EL (cell line): ENCODE data around the gene SFN.
"Not testable (repeated sequence)": the region's sequence is repeated elsewhere in the genome, so short reads cannot be mapped to it uniquely, and the experiment has no call there.

Source experiments
- DNase-seq: peaks from one replicate; pipeline ENCODE4 v3.0.0-alpha.2; 2016

SFN gene

GRCh38 chr1:26874896-26875295 lies 11.9 kb downstream of the SFN start:
- DNase-seq = no peak

DNA sequence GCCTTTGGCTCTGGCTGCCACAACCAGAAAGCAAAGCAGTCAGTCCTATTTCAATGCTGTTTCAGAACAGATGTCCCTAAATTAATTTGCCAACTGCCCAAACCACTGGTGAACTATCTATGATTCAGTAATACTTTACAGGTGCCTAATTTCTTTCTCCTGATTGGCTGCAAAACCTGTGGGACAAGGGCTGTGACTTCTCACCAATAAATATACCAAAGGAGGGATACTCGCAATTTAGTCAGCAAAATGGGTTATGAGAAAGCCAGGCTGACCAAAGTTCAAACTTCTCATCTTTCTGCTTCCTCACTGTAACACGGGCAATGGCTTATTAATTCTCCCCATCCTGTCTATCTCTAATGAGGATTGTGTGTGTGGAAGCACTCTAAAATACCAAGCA lies 14.4 kb downstream of the SFN start:
- DNase-seq = no peak

- no peak for DNase-seq
Observed at GRCh38 chr1:26879793-26880192, 16.8 kb downstream of the SFN start.

- DNase-seq = not testable (repeated sequence)
Observed at GRCh38 chr1:26881611-26882010, 18.7 kb downstream of the SFN start.

DNA sequence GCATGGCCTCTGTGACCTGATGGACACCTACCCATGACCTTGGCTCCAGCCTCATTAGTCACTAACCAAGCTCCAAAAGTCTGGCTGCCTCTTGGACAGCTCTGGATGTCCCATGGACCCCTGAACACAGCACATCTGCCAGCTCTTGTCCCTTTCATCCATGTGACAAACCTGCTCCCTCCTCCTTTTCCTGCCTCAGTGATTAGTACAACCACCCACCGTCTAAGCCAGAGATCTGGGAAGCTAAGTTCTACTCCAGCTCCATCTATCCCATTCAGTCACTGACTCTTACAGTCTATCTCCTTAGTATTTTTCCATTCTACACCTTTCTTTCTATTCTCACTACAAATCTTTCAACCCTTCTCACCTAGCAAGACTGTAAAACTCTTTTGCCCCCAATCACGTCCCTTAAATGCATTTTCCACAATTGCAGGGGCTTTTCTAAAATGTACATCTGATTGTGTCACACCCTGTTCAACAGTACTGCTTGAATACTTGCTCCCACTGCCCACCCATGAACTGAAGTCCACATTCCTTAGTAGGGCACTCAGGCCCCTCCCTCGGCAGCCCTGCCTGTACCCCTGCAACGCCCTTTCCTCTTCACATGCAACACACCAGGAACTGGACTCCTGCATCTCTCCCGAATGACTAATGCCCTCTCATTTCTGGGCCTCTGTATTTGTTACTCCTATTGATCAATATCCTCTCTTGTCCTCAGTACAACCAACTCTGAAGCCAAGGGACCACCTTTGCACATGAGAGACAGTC lies 19.9 kb downstream of the SFN start:
- no peak for DNase-seq

DNA sequence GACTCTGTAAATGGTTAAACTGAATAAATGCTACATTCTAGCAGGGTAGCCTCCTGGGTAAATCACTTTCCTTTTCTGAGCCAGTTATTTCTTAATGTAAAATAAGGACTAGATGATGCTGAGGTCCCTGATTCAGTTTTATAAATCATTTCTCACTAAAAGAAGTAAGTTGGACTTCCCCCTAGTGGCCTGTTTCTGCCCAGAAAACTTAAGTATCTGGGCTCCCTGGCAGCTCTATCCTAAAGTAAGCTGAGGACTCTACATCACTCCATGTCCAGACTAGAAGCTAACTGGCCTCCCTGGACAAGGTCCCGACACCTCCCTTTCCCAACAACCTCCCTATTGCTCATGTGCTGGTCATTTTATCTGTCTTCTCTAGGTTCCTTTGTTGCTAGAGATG lies 24.2 kb downstream of the SFN start:
- DNase-seq = peak; percentile 54

- DNase-seq = no peak
Observed at GRCh38 chr1:26888231-26888630, 25.3 kb downstream of the SFN start.

DNA sequence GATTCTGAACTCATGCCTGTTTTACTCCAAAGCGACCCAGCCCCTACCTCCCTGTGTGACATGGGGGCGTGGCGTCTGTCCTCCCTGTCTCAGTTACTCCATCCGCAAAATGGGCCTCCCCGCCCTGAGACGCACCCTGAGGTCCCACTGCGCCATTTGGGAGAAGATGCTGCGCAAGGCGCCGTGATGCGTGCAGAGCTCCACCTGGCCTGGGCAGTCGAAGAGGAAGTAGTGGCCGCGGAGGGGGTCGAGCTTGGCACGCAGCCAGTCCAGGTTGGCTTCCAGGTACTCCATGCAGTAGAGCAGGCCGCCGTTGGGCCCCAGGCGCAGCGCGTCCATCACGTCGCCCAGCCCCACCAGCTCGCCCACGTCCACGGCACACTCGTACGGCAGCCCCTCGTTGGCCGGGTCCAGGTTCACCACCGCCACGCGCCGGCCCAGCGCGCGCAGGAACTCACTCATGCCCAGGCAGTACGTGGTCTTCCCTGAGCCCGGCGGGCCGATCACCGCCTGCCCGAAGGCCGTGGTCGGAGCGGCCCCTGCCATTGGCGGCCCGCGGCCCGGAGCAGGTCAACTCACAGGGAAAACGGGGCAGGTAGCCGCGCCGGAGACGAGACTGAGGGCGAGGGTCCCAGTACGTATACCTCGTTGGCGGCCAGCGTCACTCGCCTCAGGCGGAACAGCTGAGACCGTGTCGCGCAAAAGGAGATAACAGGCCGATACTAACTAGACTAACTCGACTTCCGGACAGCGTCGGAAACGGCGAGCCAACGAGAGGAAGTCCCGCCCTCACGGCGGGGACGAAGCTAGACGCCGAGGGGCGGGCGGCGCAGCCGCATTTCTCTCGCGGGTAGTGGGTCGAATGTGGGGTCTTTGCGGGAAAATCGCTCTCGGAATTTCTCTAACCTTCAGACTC lies 26.9 kb downstream of the SFN start, which contains the start of gene GPN2:
Gene GPN2 (minus strand): TSS at position 733 of the 916 bp plus-strand sequence. CDS start 187 bp downstream, at position 546.
- DNase-seq = peak; percentile 76

DNA sequence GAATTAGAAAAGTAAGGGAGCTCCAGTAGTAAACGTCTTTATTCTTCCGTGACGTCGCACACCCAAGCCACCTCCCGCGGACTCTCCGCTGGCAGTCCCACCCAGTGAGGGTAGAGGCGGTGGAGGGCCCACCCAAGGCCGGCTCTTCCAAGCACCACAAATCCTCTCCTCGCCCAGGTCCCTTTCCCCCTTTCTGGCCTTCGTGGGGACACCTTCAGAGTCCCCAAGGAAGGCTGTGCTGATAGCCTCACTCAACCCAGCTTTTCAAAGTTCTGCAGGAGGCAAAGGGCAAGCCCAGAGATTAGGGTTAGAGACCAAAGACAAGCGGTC lies 27.5 kb downstream of the SFN start:
- DNase-seq = no peak

- DNase-seq = no peak
Observed at GRCh38 chr1:26894263-26894662, 31.3 kb downstream of the SFN start.

- no peak for DNase-seq
Observed at GRCh38 chr1:26897351-26897750, 34.4 kb downstream of the SFN start.

DNA sequence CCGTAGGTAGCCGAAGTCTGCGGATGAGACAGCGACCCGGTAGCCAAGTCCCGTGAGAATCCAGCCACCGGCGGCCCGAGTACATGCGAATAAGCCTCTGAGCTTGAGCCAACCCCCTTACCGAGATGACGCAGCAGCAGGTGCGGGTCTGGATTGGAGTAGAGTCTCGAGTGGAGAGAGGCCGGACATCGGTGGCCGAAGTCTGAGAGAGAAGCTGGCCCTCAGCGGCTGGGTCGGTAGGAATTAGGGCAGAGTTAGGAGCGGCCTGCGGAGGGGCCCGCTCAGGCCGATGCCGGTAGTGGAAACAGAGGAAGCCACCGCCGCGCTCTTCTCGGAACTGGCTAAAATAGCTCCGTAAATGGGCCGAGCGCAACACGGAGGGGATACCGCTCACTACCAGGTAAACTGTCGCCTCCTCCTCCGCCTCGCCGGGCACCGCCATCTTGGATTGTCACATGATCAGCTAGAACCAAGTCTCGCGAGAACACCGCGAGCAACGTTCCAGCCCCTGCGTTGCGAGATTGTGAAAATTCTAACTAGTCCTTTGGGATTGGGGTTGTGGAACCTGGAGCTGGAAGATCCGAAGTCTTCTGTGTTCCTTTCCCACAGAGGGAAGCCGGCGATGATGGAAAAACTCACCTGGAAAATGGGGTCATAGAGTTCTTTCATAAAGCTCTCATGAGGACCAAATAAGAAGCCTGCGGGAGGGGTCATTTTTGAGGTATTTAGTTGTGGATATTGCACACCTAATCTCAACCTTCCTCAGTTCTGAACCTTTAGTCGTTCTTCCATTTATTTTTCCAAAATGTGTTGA lies 37.3 kb downstream of the SFN start, which contains the start of gene GPATCH3:
Gene GPATCH3 (minus strand): TSS at position 467 of the 814 bp plus-strand sequence. CDS start 25 bp downstream, at position 442.
- peak; percentile 92 for DNase-seq

- no peak for DNase-seq
Observed at GRCh38 chr1:26900815-26901511, 38.0 kb downstream of the SFN start.

GRCh38 chr1:26907071-26907917 lies 44.3 kb downstream of the SFN start:
- peak; percentile 93 for DNase-seq

- no peak for DNase-seq
Observed at GRCh38 chr1:26909951-26910342, 47.0 kb downstream of the SFN start.

DNA sequence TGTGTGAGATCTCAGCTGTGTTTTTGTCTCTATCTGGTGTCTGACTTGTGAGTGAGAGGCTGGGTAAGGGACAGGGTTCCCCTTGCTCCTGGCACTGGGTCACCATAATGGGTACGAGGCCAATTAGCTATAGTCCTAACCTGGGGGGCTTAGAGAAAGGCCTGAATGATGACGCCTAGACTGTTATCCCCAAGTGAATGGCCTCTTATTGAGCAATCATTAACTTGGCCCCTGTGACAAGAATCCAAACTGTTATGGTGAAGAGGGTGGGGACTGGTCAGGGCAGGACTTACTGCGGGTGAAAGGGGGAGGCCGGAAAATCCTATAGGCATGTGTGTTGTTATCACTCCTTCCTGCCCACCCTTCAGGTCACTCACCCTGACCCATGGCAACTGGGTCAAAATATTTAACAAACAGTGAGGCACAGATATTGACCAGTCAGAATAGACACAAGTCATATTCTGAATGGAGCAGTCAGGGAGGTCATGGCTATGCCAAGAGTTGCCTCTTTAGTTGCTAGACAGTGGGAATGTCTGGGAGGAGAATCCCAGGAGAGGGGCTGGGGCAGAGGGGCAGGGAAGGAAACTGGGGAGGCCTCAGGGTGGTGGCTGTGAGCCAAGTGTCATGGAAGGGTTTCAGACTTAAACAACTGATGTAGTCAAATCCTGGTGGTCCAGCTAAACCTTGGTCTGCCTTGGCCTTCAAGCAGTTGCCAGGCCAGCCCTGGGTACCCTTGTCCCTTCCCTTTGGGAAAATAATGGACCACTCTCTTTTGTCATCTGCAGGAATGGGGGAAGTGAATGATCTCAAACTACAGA lies 47.6 kb downstream of the SFN start:
- DNase-seq = no peak

GRCh38 chr1:26911399-26912146 lies 48.6 kb downstream of the SFN start:
- no peak for DNase-seq

DNA sequence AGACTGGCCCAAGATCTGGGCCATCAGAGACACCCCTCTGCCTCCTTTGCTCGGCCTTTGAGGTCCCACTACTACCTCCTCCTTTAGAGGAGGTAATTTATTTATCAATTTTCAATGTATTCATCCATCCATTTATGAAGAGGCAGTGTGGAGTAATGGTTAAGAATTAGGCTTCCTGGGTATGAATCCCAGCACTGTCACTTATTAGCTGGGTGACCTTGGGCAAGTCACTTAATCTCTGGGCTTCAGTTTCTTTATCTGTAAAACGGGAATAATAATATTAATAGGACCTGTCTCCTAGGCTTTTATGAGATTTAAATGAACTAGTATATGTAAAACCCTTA lies 49.2 kb downstream of the SFN start:
- DNase-seq = no peak

DNA sequence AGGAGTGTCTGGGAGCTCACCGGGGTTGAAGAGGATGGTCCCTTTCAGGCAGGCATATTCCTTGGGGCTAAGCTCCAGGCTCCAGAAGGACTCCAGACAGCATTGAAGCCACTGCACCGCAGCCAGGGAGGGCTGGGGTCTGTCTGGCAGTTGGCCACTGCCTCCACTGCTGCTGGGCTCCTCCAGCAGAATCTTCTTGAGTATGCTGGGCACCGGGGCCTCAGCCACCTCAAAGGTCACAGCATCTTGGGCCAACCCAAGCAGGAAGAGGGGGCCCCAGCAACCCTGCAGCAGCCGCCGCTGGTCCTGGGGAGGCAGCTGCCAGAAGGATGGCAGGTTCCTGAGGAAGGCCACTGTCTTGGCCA lies 50.4 kb downstream of the SFN start:
- DNase-seq = no peak
